IMR-90 (cell line): ENCODE results near the gene HS6ST3. TPM values are rescaled to one million over a fixed set of nuclear protein-coding genes. Genes with fewer than 3 reads are reported as not detected.

Source experiments
- ATAC-seq: fragments of 200-7000 bp; cut with Tn5 transposase; 2 replicates; pipeline ENCODE4 v1.9.1; 2020; ENCODE audit warnings: low read depth, mild to moderate bottlenecking, moderate library complexity
- BruUV-seq: library from RNA; stranded (reverse); fragments of 400-500 nt; replicated peaks from 2 replicates; lab custom pipeline; 2021; lab: Mats Ljungman, UMichigan
- CTCF ChIA-PET: fragments of 300-600 bp; formaldehyde crosslinking; extraction: SDS; loops from one replicate; lab custom pipeline; 2021; ENCODE audit warnings: antibody characterized with exemption; lab: Yijun Ruan, JAX
- POLR2A ChIA-PET: fragments of 300-600 bp; sonication (Branson Sonifier 250); formaldehyde crosslinking; loops from one replicate; lab custom pipeline; 2022; ENCODE audit warnings: antibody characterized with exemption; ENCODE audit not compliant: unreplicated experiment; lab: Charles Lee
- DNase-seq: peaks from one replicate; pipeline ENCODE4 v3.0.0; 2013
- H2AFZ ChIP-seq: replicated peaks from 2 replicates; pipeline ENCODE3; 2013; ENCODE audit warnings: low read length, mild to moderate bottlenecking; ENCODE audit not compliant: poor library complexity
- H2AK5ac ChIP-seq: 2 replicates; pipeline ENCODE4 v1.6.1; 2013; ENCODE audit warnings: low read depth, low read length, inconsistent platforms
- H2AK9ac ChIP-seq: replicated peaks from 2 replicates; pipeline ENCODE3; 2013; ENCODE audit warnings: mild to moderate bottlenecking, low read depth, low read length, moderate library complexity; ENCODE audit not compliant: poor library complexity
- H2BK120ac ChIP-seq: 2 replicates; pipeline ENCODE4 v1.6.1; 2013; ENCODE audit warnings: low read depth, low read length, inconsistent platforms
- H2BK15ac ChIP-seq: 3 replicates; pipeline ENCODE4 v1.6.1; 2013; ENCODE audit warnings: low read depth, low read length, inconsistent platforms
- H2BK20ac ChIP-seq: 2 replicates; pipeline ENCODE4 v1.6.1; 2013; ENCODE audit warnings: low read depth, mild to moderate bottlenecking, inconsistent platforms, low read length, moderate library complexity
- H2BK5ac ChIP-seq: 2 replicates; pipeline ENCODE4 v1.6.1; 2013; ENCODE audit warnings: mild to moderate bottlenecking, low read depth, low read length, inconsistent platforms; ENCODE audit not compliant: poor library complexity, severe bottlenecking
- H3K14ac ChIP-seq: replicated peaks from 2 replicates; pipeline ENCODE4 v1.6.1; 2013; ENCODE audit warnings: low read depth, low read length, inconsistent platforms
- H3K18ac ChIP-seq: 2 replicates; pipeline ENCODE4 v1.6.1; 2013; ENCODE audit warnings: low read depth, low read length, control low read depth
- H3K23ac ChIP-seq: 2 replicates; pipeline ENCODE4 v1.6.1; 2013; ENCODE audit warnings: low read depth, low read length, inconsistent platforms
- H3K27ac ChIP-seq: 2 replicates; pipeline ENCODE4 v1.5.1; 2013; ENCODE audit warnings: mild to moderate bottlenecking, control low read depth, low read length; ENCODE audit not compliant: insufficient read depth
- H3K27me3 ChIP-seq: 2 replicates; pipeline ENCODE4 v1.6.1; 2013; ENCODE audit warnings: low read length; ENCODE audit not compliant: control insufficient read depth, insufficient read depth
- H3K36me3 ChIP-seq: 2 replicates; pipeline ENCODE4 v1.6.1; 2013; ENCODE audit warnings: low read length, mixed read lengths; ENCODE audit not compliant: control insufficient read depth, insufficient read depth
- H3K4ac ChIP-seq: 2 replicates; pipeline ENCODE4 v1.6.1; 2013; ENCODE audit warnings: low read depth, low read length, inconsistent platforms
- H3K4me1 ChIP-seq: 2 replicates; pipeline ENCODE4 v1.6.1; 2013; ENCODE audit warnings: low read length, mixed read lengths; ENCODE audit not compliant: control insufficient read depth, insufficient read depth
- H3K4me2 ChIP-seq: 2 replicates; pipeline ENCODE4 v1.6.1; 2013; ENCODE audit warnings: low read depth, mild to moderate bottlenecking, control low read depth, low read length, moderate library complexity
- H3K4me3 ChIP-seq: 2 replicates; pipeline ENCODE4 v1.5.1; 2013; ENCODE audit warnings: low read depth, mild to moderate bottlenecking, control low read depth, low read length, moderate library complexity; ENCODE audit not compliant: insufficient read depth
- H3K56ac ChIP-seq: 2 replicates; pipeline ENCODE4 v1.6.1; 2013; ENCODE audit warnings: low read length, inconsistent platforms; ENCODE audit not compliant: insufficient read depth; ENCODE audit errors: extremely low read depth
- H3K79me1 ChIP-seq, 2 experiments: 2 replicates each; pipeline ENCODE4 v1.6.1; 2013; ENCODE audit warnings: low read length in 2 of 2, inconsistent platforms in 1 of 2, low read depth in 1 of 2
- H3K9ac ChIP-seq: 2 replicates; pipeline ENCODE4 v1.6.1; 2013; ENCODE audit warnings: low read depth, low read length, control low read depth
- H3K9me1 ChIP-seq: 2 replicates; pipeline ENCODE4 v1.6.1; 2013; ENCODE audit warnings: low read length, inconsistent platforms; ENCODE audit not compliant: insufficient read depth
- H3K9me3 ChIP-seq: 2 replicates; pipeline ENCODE4 v1.6.1; 2013; ENCODE audit warnings: low read length; ENCODE audit not compliant: control insufficient read depth, insufficient read depth
- H4K20me1 ChIP-seq: 2 replicates; pipeline ENCODE4 v1.6.1; 2013; ENCODE audit warnings: low read length, inconsistent platforms; ENCODE audit not compliant: insufficient read depth
- H4K5ac ChIP-seq: 2 replicates; pipeline ENCODE4 v1.6.1; 2013; ENCODE audit warnings: mild to moderate bottlenecking, low read depth, low read length, control low read depth
- H4K8ac ChIP-seq, 2 experiments: 2 replicates each; pipeline ENCODE4 v1.6.1; 2013; ENCODE audit warnings: low read depth in 2 of 2, low read length in 2 of 2, control low read depth in 1 of 2, inconsistent platforms in 1 of 2
- H4K91ac ChIP-seq: 2 replicates; pipeline ENCODE4 v1.6.1; 2013; ENCODE audit warnings: low read depth, low read length, inconsistent platforms; ENCODE audit not compliant: insufficient read depth
- BHLHE40 ChIP-seq: fragments of 150-350 bp; IDR thresholded peaks from 2 replicates; pipeline ENCODE4 v1.6.1; 2016; ENCODE audit warnings: mild to moderate bottlenecking, low read depth, low read length
- CEBPB ChIP-seq: IDR thresholded peaks from 2 replicates; pipeline ENCODE4 v1.6.1; 2012; ENCODE audit warnings: low read depth, low read length, improper control_type of control experiment
- CHD1 ChIP-seq: IDR thresholded peaks from 2 replicates; pipeline ENCODE4 v1.6.1; 2012; ENCODE audit warnings: low read depth, low read length, improper control_type of control experiment
- FOS ChIP-seq: fragments of 150-350 bp; IDR thresholded peaks from 2 replicates; pipeline ENCODE4 v1.6.1; 2016; ENCODE audit warnings: low read depth, low read length
- MAFK ChIP-seq: IDR thresholded peaks from 2 replicates; pipeline ENCODE4 v1.6.1; 2012; ENCODE audit warnings: low read depth, low read length, improper control_type of control experiment
- MAZ ChIP-seq: IDR thresholded peaks from 2 replicates; pipeline ENCODE4 v1.6.1; 2012; ENCODE audit warnings: low read depth, mild to moderate bottlenecking, low read length, improper control_type of control experiment, moderate library complexity, borderline replicate concordance
- MXI1 ChIP-seq: IDR thresholded peaks from 2 replicates; pipeline ENCODE4 v1.6.1; 2012; ENCODE audit warnings: low read depth, mild to moderate bottlenecking, low read length, moderate library complexity, borderline replicate concordance
- POLR2A ChIP-seq: IDR thresholded peaks from 2 replicates; pipeline ENCODE4 v1.6.1; 2012; ENCODE audit warnings: mild to moderate bottlenecking, low read depth, low read length
- RAD21 ChIP-seq: IDR thresholded peaks from 2 replicates; pipeline ENCODE4 v1.6.1; 2012; ENCODE audit warnings: low read length, improper control_type of control experiment
- RCOR1 ChIP-seq: IDR thresholded peaks from 2 replicates; pipeline ENCODE4 v1.6.1; 2012; ENCODE audit warnings: mild to moderate bottlenecking, low read length, improper control_type of control experiment; ENCODE audit not compliant: insufficient replicate concordance
- RFX5 ChIP-seq: IDR thresholded peaks from 2 replicates; pipeline ENCODE4 v1.8.0; 2012; ENCODE audit warnings: low read depth, mild to moderate bottlenecking, low read length, moderate library complexity
- SMC3 ChIP-seq: fragments of 150-350 bp; IDR thresholded peaks from 2 replicates; pipeline ENCODE4 v1.6.1; 2016; ENCODE audit warnings: low read depth, mild to moderate bottlenecking, antibody characterized with exemption, low read length, moderate library complexity
- WGBS, 2 experiments: methylation state at CpG; one replicate each; pipeline versions ENCODE4 v1.1.5 to v1.1.7; 2013; ENCODE audit warnings: missing lambda C conversion rate in 2 of 2; ENCODE audit not compliant: insufficient read length in 1 of 2; ENCODE audit errors: extremely low coverage in 2 of 2; 5-methylcytosine and 5-hydroxymethylcytosine counted together
- dilution Hi-C: fragments of 300-500 bp; cut with HindIII; formaldehyde crosslinking; loops from one replicate; pipeline ENCODE4 v1.14.3; 2018; ENCODE audit warnings: low sequenced_read_pairs; ENCODE audit not compliant: unreplicated experiment
- in situ Hi-C: fragments of 300-500 bp; cut with MboI; formaldehyde crosslinking; loops from 3 replicates; pipeline ENCODE4 v1.14.3; 2019; ENCODE audit warnings: low sequenced_read_pairs, inconsistent platforms, mixed read lengths
- intact Hi-C: fragments of 100-400 bp; cut with micrococcal nuclease; formaldehyde crosslinking; loops from 2 replicates; pipeline ENCODE4 v1.10.0; 2022
- polyA plus RNA-seq, 3 experiments: library from polyadenylated mRNA; depleted of rRNA; stranded (reverse); fragments of >200 nt; gene quantifications; 2 replicates each; pipeline ENCODE4 v1.2.3, GENCODE V29; 2012; ENCODE audit warnings: low replicate concordance in 1 of 3
- total RNA-seq: library from RNA; depleted of rRNA; stranded (reverse); fragments of >200 nt; gene quantifications from 2 replicates; pipeline ENCODE4 v1.2.3, GENCODE V29; 2012
- TF ChIP-seq, protein P1 (sequence below): conservative IDR thresholded peaks from 2 replicates; pipeline ENCODE4 v1.5.1; 2012; ENCODE audit warnings: mild to moderate bottlenecking, low read depth, low read length, improper control_type of control experiment
- TF ChIP-seq, protein P2 (sequence below): fragments of 150-350 bp; IDR thresholded peaks from 2 replicates; pipeline ENCODE4 v1.6.1; 2017; ENCODE audit warnings: mild to moderate bottlenecking, antibody characterized with exemption, low read length, low read depth
- TF ChIP-seq, protein P3 (sequence below): fragments of 150-350 bp; IDR thresholded peaks from 2 replicates; pipeline ENCODE4 v1.6.1; 2016; ENCODE audit warnings: low read depth, mild to moderate bottlenecking, low read length, moderate library complexity, borderline replicate concordance

HS6ST3 gene
- total and polyA plus RNA-seq, 2 of the 4 experiments (the other 2 are of a cell fraction): not detected

DNA sequence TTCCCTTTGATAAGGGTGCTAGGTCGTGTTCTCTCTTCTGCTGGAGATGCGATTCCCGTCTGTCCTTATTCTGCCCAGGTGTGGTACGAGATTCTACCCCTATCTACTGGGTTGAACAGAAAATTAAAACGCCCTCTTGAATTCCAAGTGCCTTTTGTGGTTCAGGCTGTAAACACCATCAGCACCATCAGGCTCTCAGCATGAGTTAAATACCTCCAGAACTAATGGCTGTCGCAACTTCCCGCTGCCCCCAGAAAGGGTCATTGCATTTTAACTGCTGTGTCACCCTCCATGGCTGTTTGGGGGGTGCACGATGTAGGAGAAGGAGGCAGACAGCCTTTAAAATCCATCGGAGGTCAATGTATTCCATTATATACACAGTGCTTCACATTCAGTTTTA is 727.0 kb downstream of the HS6ST3 start:
- WGBS, 2 experiments: no CpG with 5 or more reads among the region's 9 CpGs
- ChIA-PET CTCF (interaction anchor here (0.6 to 1.6 kb wide), 5 partner anchors 12 to 797 kb away, joined by 3 to 8 read pairs (median 5); no protein-coding TSS in a partner anchor), POLR2A (no interaction called here)
- Histone ChIP-seq H3K9ac (no peak overlapping the region), H2BK15ac (no peak overlapping the region), H3K4ac (no peak overlapping the region), H3K9me3 (no peaks in the 10 kb centered on the region), H4K8ac (no peak overlapping the region), H4K91ac (no peak overlapping the region), H3K14ac (no peak overlapping the region), H4K5ac (no peak overlapping the region), H2AK5ac (no peak overlapping the region), H3K23ac (no peak overlapping the region), H3K79me1 (no peaks in the 10 kb centered on the region), H3K18ac (no peak overlapping the region), H3K9me1 (no peaks in the 10 kb centered on the region), H4K20me1 (no peaks in the 10 kb centered on the region), H3K4me2 (no peak overlapping the region), H2BK120ac (no peak overlapping the region), H3K27me3 (no peaks in the 10 kb centered on the region), H3K56ac (no peak overlapping the region), H3K27ac (no peak overlapping the region), H2AK9ac (no peak overlapping the region), H3K36me3 (no peaks in the 10 kb centered on the region), H2BK5ac (no peak overlapping the region), H2AFZ (no peak overlapping the region), H2BK20ac (no peak overlapping the region), H3K4me3 (no peak overlapping the region), H3K4me1 (no peaks in the 10 kb centered on the region)
- intact Hi-C loops: loop anchor here (5.0 kb wide), 1 partner anchor 795 kb away; no protein-coding TSS in a partner anchor
- DNase-seq (no peak), ATAC-seq (no peak)
- in situ Hi-C loops: loop anchor here (25.0 kb wide), 1 partner anchor 780 kb away; no protein-coding TSS in a partner anchor
- dilution Hi-C loops: no loop called here
- BruUV-seq: no TSS peak
- TF ChIP-seq RFX5: no peak
- TF ChIP-seq, protein P1, sequence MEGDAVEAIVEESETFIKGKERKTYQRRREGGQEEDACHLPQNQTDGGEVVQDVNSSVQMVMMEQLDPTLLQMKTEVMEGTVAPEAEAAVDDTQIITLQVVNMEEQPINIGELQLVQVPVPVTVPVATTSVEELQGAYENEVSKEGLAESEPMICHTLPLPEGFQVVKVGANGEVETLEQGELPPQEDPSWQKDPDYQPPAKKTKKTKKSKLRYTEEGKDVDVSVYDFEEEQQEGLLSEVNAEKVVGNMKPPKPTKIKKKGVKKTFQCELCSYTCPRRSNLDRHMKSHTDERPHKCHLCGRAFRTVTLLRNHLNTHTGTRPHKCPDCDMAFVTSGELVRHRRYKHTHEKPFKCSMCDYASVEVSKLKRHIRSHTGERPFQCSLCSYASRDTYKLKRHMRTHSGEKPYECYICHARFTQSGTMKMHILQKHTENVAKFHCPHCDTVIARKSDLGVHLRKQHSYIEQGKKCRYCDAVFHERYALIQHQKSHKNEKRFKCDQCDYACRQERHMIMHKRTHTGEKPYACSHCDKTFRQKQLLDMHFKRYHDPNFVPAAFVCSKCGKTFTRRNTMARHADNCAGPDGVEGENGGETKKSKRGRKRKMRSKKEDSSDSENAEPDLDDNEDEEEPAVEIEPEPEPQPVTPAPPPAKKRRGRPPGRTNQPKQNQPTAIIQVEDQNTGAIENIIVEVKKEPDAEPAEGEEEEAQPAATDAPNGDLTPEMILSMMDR: no peak
- TF ChIP-seq, protein P2, sequence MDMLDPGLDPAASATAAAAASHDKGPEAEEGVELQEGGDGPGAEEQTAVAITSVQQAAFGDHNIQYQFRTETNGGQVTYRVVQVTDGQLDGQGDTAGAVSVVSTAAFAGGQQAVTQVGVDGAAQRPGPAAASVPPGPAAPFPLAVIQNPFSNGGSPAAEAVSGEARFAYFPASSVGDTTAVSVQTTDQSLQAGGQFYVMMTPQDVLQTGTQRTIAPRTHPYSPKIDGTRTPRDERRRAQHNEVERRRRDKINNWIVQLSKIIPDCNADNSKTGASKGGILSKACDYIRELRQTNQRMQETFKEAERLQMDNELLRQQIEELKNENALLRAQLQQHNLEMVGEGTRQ: no peak
- TF ChIP-seq, protein P3, sequence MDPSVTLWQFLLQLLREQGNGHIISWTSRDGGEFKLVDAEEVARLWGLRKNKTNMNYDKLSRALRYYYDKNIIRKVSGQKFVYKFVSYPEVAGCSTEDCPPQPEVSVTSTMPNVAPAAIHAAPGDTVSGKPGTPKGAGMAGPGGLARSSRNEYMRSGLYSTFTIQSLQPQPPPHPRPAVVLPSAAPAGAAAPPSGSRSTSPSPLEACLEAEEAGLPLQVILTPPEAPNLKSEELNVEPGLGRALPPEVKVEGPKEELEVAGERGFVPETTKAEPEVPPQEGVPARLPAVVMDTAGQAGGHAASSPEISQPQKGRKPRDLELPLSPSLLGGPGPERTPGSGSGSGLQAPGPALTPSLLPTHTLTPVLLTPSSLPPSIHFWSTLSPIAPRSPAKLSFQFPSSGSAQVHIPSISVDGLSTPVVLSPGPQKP: no peak
- no peak for TF ChIP-seq RAD21
- no peak for TF ChIP-seq MAZ
- no peak for TF ChIP-seq SMC3
- no peak for TF ChIP-seq FOS
- no peak for TF ChIP-seq BHLHE40
- no peak for TF ChIP-seq CEBPB
- no peak for TF ChIP-seq MXI1
- no peak for TF ChIP-seq MAFK
- TF ChIP-seq POLR2A: no peak
- no peak for TF ChIP-seq RCOR1
- no peak for TF ChIP-seq CHD1
